GM20000 (cell line): ENCODE data around the gene TSC22D2.

Source experiments
- DNase-seq: peaks from one replicate; pipeline ENCODE4 v3.0.0; 2012; ENCODE audit warnings: low spot score
- CTCF ChIP-seq: IDR thresholded peaks from 2 replicates; pipeline ENCODE4 v1.5.1; 2012; ENCODE audit warnings: mild to moderate bottlenecking, control low read depth; ENCODE audit errors: extremely low read depth, missing control alignments

The TSC22D2 gene

GRCh38 chr3:150414959-150415358 lies 6.9 kb downstream of the TSC22D2 start:
- DNase-seq = no peak
- no peak for TF ChIP-seq CTCF

GRCh38 chr3:150419076-150419868 lies 11.2 kb downstream of the TSC22D2 start:
- TF ChIP-seq CTCF = no peak
- DNase-seq = no peak

GRCh38 chr3:150419959-150420358 lies 11.9 kb downstream of the TSC22D2 start:
- no peak for DNase-seq
- TF ChIP-seq CTCF = no peak

GRCh38 chr3:150421256-150421655 lies 13.2 kb downstream of the TSC22D2 start:
- no peak for TF ChIP-seq CTCF
- DNase-seq = no peak

GRCh38 chr3:150421799-150422548 lies 13.9 kb downstream of the TSC22D2 start:
- no peak for DNase-seq
- TF ChIP-seq CTCF = no peak

DNA sequence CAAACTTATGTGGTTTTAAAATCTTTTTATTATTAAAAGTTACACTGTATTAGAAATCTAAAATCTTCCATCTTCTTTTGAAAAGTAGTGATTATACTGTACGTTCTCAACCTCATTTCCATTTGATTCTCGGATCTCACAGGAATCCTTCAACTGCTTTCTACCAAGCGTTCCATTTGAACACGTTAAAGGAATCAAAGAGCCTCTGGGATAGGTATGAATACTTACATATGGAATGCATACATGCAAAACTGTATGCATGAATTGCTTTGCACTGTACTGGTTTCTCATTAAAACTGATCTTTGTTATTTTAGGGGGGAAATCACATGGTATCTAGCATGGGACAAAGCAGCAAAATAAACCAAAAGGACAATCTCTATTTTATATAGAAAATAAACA lies 14.8 kb downstream of the TSC22D2 start:
- DNase-seq = no peak
- TF ChIP-seq CTCF = no peak

- no peak for TF ChIP-seq CTCF
- no peak for DNase-seq
These were observed 15.7 kb downstream of the TSC22D2 start for GRCh38 chr3:150423761-150424160.
